ENCODE measurements around the gene TRIM44.

DNA sequence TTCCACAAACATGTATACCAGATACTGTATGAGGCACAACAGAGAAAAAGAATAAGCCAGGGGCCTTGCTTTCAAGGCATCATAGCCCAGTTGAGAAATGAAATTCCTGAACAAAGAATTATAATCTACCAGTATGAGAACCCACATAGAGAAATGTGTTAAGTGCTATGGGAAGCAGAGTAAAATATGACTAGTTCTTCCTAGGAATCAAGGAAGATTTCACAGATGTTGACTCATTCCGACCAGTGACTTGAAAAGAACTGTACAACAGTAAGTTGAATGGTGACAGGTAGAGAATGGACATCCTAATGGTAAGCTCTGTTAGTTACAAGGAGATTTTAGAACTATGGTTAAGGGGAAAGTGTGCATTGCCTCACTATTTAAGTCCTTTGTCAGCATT is 102.6 kb downstream of the TRIM44 start:
- TF ChIP-seq, protein P1, sequence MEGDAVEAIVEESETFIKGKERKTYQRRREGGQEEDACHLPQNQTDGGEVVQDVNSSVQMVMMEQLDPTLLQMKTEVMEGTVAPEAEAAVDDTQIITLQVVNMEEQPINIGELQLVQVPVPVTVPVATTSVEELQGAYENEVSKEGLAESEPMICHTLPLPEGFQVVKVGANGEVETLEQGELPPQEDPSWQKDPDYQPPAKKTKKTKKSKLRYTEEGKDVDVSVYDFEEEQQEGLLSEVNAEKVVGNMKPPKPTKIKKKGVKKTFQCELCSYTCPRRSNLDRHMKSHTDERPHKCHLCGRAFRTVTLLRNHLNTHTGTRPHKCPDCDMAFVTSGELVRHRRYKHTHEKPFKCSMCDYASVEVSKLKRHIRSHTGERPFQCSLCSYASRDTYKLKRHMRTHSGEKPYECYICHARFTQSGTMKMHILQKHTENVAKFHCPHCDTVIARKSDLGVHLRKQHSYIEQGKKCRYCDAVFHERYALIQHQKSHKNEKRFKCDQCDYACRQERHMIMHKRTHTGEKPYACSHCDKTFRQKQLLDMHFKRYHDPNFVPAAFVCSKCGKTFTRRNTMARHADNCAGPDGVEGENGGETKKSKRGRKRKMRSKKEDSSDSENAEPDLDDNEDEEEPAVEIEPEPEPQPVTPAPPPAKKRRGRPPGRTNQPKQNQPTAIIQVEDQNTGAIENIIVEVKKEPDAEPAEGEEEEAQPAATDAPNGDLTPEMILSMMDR (IDR thresholded peaks at IDR 0.05) = no peak
- TF ChIP-seq POLR2A (IDR thresholded peaks at IDR 0.05) = no peak
